Smooth muscle cell of the pulmonary artery (primary cell): ENCODE measurements around the gene ZBTB17. TPM values are rescaled to one million over a fixed set of nuclear protein-coding genes. Genes with fewer than 3 reads are reported as not detected.

Source experiments
- total RNA-seq: library from RNA; depleted of rRNA; stranded (reverse); fragments of >200 nt; gene quantifications from 2 replicates; pipeline ENCODE4 v1.2.3, GENCODE V29; 2014

ZBTB17 gene
- 26.9 and 34.9 TPM in 2 replicates for total RNA-seq

DNA sequence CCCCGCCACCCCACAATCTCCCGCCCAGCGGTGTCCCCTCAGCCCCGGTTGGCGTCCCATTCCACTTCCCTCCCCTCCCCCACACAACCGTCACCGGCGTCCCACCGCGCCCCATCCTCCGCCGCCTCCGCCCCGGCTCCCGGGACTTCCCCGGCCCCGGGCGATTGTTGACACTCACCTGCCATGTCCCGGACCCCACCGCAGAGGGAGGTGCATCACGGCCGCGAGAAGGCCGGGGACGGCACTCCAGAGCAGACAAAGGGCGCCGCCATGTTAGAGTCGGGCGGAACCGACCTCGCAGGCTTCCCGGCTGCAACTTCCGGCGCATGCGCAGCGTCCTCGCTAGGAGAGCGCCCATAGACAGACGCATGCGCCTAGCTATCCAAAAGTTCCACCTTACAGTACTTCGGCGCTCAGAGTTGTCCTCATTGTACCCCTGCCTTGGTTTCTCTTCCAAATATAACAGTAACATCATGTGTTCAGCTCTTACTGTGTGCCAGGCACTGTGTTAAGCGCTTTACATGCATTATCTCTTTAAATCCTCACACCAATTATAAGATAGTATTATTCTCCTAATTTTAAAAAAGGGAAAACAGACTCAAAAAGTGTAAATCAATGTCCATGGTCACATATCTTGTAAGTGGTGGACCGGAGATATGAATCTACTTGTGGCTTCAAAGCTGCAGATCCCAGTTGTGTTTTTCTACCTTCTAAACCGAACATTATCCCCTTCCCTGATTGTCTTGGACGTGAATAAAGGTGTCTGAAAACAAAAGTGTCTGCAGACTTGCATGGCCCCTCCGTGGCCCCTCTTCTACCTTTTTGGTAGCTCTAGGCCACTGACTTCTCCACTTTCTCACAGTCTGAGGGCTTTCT lies at the start of gene ZBTB17:
Gene ZBTB17 (minus strand): TSS at position 297 of the 876 bp plus-strand sequence. CDS start 27,606 bp downstream, outside the sequence.

DNA sequence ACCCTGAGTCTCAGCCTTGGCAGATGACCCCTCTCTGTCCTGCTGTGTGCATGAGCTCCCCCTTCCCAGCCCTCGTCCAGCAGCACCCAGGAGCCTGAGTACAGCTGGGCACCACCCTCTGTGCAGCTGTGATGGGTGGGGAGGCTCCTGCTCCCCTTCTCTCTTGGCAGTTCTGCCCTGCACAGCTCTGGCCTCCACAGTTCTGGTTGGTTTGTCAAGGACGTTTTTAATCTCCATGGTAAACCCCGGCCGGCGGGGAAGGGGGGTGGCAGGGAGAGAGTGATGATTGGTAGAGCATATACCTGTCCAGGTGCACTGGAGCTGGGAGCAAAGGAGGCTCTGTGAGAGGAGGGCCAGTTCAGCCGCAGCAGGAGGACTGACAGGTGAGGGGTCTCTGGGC lies 45.8 kb upstream of the ZBTB17 start, which contains the start of gene CLCNKA:
Gene CLCNKA (plus strand): TSS at position 356 of the 400 bp plus-strand sequence. CDS start 584 bp downstream, outside the sequence.

DNA sequence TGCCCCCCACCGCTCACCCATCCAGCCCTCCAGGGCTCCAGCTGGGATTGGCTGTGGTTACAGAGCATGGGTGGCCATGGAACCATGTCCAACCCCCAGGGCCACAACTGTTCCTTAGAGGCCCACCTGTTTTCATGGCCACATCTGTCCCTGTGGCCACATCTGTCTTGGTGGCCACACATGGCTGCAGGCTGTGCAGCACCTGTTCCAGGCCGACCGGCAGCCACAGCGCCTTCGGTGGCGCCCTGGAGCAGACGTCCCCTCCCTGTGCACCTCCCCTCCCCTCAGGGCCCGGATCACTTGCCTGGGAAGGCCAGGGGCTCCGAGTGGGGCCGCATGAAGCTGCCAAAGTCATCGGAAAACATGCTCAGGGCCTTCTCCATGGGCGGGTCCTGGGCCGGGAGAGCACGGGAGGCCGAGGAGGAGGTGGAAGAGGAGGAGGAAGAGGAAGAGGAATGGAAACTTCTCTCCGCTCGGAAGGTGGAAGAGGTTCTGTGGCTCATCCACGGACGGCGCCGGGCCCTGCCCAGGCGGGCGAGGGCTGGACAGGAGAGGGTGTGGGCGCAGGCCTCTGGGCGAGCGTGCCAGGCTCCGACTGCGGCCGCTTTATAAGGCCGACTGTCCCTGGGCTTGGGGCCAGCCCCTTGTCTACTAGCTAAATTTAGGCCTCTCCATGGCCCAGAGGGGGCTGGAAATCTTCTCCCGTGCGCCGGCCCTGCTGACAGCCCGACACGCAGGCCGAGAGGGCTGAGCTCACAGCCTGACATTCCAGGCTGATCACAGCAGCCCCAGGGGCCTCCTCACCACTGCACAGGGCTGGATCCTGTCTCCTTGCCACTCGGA lies 41.8 kb upstream of the ZBTB17 start, which contains the start of gene HSPB7:
Gene HSPB7 (minus strand): TSS at position 583 of the 843 bp plus-strand sequence. CDS start 80 bp downstream, at position 503.

Other genes starting within 250 kb of the ZBTB17 start
- 0.73 and 1.3 TPM in 2 replicates for gene SLC25A34, start 239.8 kb downstream of the ZBTB17 start, total RNA-seq
- gene TMEM82, start 233.6 kb downstream of the ZBTB17 start, total RNA-seq: not detected in 2 replicates
- 121 and 208 TPM in 2 replicates for gene FBLIM1, start 217.3 kb downstream of the ZBTB17 start, total RNA-seq
- 1.4 and 1.5 TPM in 2 replicates for gene UQCRHL, start 168.5 kb downstream of the ZBTB17 start, total RNA-seq
- gene SPEN, start 128.4 kb downstream of the ZBTB17 start, total RNA-seq: 28.5 and 30.1 TPM in 2 replicates
- gene SRARP, start 28.1 kb upstream of the ZBTB17 start, total RNA-seq: not detected in 2 replicates
- 45.2 and 102 TPM in 2 replicates for gene HSPB7, start 41.9 kb upstream of the ZBTB17 start, total RNA-seq
- 0.33 TPM in 1 of 2 replicates, not detected in the other for gene CLCNKA, start 45.9 kb upstream of the ZBTB17 start, total RNA-seq
- 0.07 TPM in 2 replicates for gene CLCNKB, start 67.7 kb upstream of the ZBTB17 start, total RNA-seq
- 0.69 and 0.85 TPM in 2 replicates for gene FAM131C, start 97.5 kb upstream of the ZBTB17 start, total RNA-seq
- gene EPHA2, start 180.0 kb upstream of the ZBTB17 start, total RNA-seq: 34.7 and 76.8 TPM in 2 replicates
- 5.1 and 8.1 TPM in 2 replicates for gene ARHGEF19, start 236.6 kb upstream of the ZBTB17 start, total RNA-seq